ENCODE data around the gene KLC3.

The KLC3 gene

DNA sequence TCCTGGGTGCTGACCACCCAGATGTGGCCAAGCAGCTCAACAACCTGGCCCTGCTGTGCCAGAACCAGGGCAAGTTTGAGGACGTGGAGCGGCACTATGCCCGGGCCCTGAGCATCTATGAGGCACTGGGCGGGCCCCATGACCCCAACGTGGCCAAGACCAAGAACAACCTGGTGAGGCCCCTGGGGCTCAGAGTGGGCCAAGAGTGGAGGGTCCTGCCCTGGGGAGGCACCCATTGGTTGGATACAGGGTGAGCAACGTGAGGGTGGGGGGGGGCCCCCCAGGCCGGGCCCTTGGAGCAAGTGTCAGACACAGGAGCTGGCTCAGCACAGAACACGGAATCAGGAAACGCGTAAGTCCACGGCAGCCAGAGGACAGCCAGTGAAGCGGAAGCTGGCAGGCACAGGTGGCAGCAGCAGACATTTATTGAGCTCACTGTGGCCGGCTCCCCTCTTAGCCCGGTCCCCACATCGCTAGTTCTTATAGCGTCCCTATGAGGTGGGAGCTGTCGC, 8.9 kb downstream of the KLC3 start:
- DNase-seq, result no peak

GRCh38 chr19:45350477-45351058, 10.0 kb downstream of the KLC3 start:
- no peak for DNase-seq

- DNase-seq, result no peak
Observed at GRCh38 chr19:45351401-45351952, 10.9 kb downstream of the KLC3 start.

GRCh38 chr19:45352062-45352461, 11.5 kb downstream of the KLC3 start:
- no peak for DNase-seq

- DNase-seq, result no peak
Observed at GRCh38 chr19:45352471-45352870, 11.9 kb downstream of the KLC3 start.

DNA sequence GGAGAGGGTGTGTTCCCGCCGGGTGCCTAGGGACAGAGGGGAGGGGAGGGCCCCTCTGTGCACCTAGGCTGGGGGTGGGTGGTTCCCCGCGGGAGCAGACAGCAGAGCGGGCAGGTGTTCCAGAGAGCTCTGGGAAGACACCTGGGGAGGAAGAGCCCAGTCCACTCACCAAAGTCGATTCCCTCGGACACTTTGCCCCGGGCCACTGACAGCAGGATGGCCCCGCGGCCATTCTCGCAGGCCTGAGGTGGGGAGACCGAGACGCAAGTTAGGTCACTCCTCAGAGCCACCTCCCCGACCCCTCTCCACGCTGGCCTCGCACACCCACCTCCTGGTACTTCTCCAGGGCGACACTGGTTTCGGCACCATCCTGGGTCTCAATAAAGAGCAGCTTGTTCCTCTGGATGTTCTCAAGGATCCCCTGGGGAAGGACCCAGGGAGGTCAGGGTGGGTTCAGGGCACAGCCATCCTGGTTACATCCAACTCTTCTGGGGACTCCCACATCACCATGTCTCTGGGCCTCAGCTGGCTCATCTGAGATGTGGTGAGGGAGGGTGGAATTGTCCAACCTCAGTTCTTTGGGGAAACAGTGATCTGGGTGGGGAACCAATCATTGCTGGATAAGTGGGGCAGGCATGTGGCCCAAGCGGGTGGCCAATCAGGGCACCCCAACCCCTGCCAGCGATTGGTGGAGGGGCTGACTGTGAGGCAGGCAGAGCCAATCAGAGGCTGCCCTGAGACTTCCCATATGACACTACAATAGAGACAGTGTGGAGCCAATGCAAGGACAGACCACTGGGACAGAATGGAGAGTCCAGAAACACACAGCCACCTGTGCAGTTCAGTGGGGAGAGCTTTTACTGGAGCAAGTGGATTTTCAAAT, 12.6 kb downstream of the KLC3 start:
- no peak for DNase-seq

DNA sequence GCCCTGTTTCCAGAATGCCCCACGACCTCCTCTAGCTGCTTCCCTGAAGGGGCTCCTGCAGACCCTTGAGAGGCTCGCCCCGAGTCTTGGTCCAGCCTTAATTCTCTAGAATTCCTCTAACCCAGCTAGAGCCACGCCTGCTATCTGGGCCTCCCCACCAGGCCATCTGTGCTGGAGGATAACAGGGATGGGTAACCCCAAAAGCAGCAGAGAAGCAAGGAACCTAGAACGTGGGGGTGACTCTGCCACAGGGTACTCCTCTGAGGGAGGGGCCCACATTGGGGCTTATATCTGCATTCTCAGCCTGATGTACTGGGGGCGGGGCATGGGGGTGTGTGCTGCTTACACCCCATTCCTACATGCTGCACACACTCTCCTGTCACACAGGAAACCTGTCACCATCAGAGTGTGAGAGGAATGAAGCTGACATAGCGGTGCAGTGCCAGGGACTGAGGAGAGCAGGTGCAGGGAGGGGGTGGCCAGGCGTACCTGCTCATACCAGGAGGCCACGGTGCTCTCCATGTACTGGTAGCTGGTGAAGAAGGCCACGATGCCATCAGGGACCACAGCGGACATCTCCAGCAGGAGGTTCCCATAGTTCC, 13.8 kb downstream of the KLC3 start:
- no peak for DNase-seq

DNA sequence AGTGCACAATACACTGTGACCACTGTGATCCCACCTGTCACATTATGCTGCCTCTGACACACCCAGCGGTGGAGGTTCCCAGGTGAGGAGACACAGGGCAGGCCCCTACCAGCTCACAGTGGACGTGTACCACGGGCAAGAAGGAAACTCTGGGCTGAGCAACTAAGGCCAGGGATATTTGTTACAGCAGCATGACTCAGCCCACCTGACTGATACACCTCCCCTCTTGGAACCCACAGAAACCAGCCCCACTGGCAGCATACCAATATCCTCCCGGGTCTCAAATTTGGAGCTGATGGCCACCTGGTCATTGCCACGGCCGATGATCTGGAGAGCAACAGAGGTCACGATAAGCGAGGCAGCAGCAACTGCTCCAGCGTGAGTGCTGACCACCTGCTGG, 14.9 kb downstream of the KLC3 start:
- no peak for DNase-seq

DNA sequence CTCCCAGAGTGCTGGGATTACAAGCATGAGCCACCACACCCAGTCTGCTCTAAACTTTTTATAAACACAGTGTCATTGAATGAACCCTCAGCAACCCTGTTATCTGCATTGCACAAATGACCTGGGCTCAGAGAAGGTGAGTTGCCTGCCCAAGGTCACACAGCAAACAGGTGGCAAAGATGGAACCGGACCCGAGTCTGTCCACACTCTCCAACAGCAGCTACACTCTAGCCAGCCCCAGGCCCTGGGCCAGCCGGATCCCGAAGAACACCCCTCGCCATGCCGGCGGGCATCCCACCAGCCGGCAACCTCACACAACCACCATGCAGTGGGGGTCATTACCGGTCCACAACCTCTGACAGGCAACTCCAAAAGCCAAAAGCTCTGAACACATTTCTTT, 15.4 kb downstream of the KLC3 start:
- DNase-seq, result no peak

GRCh38 chr19:45356760-45357444, 16.4 kb downstream of the KLC3 start:
- no peak for DNase-seq

- DNase-seq, result no peak
Observed at GRCh38 chr19:45357445-45357783, 16.9 kb downstream of the KLC3 start.

GRCh38 chr19:45358213-45358792, 17.8 kb downstream of the KLC3 start:
- no peak for DNase-seq

DNA sequence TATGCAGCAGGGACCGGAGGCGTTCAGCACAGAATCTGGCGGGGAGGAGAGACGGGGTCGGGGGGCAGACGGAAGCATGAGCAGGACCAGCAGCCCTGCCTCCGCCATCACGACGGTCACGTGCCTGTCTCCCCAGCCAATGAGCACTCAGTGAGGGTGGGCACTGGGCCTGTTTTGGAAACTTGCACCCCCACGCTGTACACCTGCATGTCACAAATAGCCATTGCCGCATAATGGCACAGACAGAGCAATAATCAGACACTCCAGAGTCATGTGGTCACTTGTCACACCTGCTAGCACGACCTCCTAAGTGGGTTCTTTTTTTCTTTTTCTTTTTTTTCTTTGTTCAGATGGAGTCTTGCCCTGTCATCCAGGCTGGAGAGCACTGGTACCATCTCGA, 21.1 kb downstream of the KLC3 start:
- DNase-seq, result no peak

DNA sequence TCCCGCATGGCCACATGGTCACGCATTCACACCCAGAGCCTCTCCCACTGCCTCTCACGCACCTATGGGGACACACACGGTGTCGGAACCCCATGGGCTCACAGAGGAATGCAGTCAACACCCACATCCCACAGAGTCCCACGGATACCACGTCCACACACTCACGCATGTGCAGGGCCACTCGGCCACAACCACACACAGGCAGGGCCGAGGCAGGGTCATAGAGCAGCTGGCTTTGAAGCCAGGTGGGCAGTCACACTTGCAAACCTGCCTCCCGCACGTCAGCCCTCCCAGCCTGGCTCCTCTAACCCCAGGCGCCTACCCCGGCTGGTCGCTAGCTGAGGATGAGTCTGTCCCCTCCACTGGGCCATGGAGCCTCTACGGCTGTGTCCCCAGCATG, 21.7 kb downstream of the KLC3 start:
- no peak for DNase-seq

GRCh38 chr19:45363861-45364459, 23.4 kb downstream of the KLC3 start:
- DNase-seq, result no peak

- DNase-seq, result no peak
Observed at GRCh38 chr19:45364696-45365095, 24.1 kb downstream of the KLC3 start.

DNA sequence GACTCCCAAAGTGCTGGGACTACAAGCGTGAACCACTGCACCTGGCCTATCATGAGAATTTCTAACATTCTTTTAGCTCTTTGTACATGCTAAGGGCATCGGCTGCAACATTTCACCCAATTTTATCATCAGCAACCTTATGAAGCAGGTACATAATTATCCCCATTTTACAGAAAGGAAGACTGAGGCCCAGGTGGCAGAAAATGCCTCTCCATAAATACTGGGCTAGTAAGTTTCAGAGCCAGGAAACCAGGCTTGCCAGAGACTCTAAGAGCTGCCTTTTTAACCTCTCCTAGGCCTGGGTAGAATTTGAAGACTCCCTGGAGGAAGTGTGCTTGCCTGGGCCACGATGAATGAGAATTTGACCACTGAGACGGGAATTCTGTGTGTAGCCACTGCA, 27.6 kb downstream of the KLC3 start:
- DNase-seq, result no peak

DNA sequence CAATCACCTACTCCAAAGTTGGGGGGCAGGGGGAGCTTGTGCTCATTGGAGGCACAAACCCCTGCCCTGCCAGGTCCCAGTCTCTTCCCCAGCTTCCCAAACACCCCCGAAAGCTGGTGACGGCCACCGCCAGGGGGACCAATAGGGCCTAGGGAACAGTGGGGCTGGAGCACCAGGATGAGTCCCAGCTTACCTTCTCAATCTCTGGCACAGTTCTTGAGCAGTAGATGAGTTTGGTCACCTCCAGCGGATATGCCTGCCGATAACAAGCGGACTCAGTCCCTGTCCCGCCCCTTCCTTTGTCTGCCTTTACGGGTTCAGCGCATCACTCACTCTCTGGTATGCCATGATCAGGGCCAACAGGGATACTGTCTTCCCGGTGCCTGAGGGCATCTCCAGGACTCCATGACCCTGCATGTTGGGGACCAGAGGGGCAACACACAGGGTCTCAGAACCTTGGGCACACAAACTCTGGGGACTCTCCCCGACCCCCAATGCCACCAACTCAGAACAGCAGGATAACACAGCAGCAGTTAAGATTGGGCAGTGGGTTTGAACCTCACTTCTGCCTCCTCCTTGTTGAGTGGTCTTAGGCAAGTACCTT, 28.3 kb downstream of the KLC3 start:
- DNase-seq, result no peak

DNA sequence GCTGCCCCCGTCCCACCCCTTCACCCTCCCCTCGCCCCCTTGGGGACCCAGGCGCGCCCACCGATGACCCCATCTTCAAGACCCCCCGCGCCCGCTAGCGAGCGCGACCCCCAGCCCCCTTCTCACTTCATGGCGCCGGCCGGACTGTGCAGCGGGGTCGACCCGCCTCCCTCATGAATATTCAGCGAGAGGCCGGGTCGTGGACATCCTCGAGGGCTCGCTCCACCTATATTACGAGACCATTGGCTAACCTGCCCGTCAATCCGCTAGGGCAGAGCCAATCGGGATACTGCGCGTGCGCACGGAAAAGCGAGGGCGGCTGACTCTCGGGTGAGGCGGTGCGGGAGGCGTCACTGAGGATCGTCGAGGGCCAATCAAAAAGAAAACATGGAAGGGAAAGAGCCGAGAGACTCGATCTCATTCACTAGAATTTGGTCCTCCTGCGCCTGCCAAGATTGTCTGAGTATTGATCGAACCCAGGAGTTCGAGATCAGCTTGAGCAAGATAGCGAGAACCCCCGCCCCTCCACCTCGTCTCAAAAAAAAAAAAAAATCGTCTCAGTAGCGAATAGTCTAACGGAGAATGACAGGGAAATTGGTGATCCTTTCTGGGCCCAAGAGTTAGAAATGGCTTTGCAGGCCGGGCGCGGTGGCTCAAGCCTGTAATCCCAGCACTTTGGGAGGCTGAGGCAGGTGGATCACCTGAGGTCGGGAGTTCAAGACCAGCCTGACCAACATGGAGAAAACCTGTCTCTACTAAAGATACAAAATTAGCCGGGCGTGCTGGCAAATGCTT, 30.1 kb downstream of the KLC3 start, which contains the start of gene ERCC2:
Gene ERCC2, minus strand, starts transcription at position 164 of the 795 bp plus-strand sequence. Its CDS starts 33 bp downstream, at position 131.
- DNase-seq, result peak; percentile 96

- no peak for DNase-seq
Observed at GRCh38 chr19:45376045-45376724, 35.6 kb downstream of the KLC3 start.
